RPMI7951 (cell line): ENCODE results near the gene DUSP12. TPM values are rescaled to one million over a fixed set of nuclear protein-coding genes. Genes with fewer than 3 reads are reported as not detected.
A peak's percentile ranks its signal among the peaks of the same experiment; 100 is the strongest.

Experiments
- DNase-seq: peaks from one replicate; pipeline ENCODE4 v3.0.0-alpha.2; 2012; ENCODE audit warnings: low read depth
- total RNA-seq: library from RNA; depleted of rRNA; stranded (reverse); fragments of >200 nt; shearing (Covaris generic); gene quantifications from 2 replicates; pipeline ENCODE4 v1.2.3, GENCODE V29; 2014

Gene DUSP12
- total RNA-seq, 1 experiment from 2014 or later: 45.9 TPM

DNA sequence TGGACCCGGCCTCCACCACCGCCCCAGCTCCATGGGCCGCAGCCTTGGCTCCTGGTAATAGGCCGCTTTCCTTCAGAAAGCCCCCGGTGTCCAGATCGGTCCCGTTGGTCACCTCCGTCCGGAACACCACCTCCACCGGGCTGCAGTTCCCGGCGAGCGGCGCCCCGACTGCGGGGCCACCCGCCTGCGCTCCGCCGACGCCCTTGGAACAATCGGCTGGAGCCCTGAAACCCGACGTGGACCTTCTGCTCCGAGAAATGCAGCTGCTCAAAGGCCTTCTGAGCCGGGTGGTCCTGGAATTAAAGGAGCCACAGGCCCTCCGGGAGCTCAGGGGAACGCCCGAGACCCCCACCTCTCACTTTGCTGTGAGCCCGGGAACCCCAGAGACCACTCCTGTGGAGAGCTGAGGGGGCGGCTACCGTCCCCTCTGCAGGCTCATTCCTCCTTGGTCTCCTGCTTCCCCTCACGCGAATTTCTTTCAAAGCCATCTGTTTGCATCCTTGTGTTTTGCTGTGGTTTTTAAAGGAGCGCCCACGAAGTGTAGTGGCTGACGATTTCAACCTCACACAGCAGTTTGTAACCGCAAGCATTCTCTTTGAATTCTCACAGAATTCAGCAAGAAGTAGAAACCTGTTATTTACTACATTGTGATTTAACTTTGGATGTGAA is 22.2 kb upstream of the DUSP12 start:
- DNase-seq: peak; percentile 85

DNA sequence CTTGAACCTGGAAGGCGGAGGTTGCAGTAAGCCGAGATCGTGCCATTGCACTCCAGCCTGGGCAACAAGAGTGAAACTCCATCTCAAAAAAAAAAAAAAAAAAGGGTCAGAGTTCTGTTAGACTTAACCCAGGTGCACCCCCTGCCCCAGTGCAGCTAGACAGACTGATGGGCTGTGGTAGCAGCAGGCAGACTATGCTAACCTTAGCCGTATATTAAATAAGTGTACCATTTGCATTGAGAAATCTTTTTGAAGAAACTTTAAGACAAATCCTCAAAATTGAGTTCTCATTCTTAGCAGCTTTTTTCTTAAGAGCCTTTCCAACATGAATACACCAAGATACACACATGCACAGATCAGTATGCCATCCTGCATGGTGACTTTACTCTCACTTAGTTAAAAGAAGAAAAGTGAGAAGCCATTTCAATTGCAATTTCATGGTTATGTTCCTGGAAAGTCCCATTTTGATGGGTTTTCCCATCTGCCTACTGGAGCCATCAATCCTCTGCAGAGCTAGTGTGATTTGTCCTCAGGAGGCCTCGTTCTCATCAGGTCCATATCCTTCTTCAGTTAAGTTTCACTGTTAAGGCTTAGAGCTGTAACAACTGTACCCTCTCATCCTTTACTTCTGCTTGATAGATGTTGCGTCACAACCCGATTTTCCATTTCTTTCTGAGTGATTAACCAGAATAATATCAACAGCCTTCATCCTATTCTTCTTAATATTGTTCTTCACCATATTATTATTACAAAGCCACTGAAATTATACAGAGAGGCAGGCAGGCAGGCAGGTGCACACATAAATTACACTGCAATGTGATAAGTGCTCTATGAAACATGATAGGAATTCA is 21.0 kb upstream of the DUSP12 start:
- DNase-seq: peak; percentile 61

DNA sequence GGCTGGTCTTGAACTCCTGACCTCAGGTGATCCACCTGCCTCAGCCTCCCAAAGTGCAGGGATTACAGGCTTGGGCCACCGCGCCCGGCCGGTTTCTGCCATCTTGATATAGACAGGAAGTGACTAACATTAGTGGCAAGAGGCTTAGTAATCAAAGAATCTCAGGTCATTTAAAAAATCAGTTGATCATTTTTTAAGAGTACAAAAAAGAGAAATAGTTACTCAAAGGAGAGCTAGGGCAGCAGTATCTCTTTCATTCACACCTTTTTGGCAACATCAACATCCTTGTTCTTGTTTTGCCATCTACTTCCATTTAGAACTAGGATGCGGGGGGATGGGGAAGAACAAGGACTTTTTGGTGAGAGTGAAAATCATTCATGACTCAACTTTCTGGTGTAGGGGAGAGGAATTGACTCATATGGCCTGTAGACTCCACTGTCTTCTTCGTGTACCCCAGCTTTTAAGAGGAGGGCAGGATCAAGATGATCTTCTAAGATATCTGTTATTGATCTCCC is 19.5 kb upstream of the DUSP12 start:
- DNase-seq: peak; percentile 79

GRCh38 chr1:161731241-161731640 is 18.3 kb upstream of the DUSP12 start:
- DNase-seq: no peak

DNA sequence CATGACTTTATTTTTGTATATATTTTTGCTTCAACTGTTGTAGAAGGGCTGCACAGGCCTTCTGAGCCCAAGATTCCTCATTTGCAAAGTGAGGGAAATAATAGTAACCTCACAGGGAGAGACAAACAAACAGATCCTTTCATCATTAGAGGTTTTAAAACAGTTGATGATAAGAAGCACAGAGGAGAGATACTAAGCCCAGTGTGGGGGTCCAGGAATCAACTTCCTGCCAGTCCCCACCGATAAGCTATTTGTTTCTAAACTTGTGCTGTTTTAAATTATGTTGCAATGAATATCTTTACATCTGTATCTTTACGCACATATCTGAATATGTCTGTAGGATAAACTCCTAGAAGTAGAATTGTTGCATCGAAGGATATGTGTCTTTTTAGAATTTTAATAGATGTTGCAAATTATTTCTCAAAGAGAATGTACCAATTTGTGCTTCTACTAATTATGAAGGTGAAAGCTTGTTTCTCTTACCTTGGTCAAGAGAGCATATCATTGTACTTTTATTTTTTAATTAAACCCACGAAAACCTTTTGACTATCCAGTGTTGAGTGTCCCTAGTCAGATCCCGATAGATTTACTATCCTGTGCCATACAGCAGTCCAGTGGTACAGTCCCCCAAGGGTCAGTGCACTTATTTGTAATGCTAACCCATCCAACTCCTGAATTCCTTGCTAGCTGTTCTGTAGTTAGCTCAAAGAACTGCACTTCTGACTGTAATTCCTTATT is 17.4 kb upstream of the DUSP12 start:
- no peak for DNase-seq

- peak; percentile 76 for DNase-seq
Measured at GRCh38 chr1:161733526-161733925, 16.1 kb upstream of the DUSP12 start.

DNA sequence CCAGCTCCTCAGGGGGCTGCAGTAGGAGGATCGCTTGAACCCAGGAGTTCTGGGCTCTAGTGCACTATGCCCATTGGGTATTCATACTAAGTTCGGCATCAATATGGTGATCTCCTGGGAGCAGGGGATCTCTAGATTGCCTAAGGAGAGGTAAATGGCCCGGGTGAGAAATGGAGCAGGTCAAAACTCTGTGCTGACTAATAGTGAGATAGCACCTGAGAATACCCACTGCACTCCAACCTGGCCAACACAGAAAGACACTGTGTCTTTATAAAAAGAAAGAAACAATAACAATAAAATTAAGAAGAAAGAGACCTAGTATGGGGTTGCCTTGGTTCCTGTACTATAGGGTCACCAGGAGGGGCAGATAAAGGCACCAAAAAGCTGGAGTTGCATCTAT is 13.7 kb upstream of the DUSP12 start:
- no peak for DNase-seq

GRCh38 chr1:161736335-161736969 is 13.1 kb upstream of the DUSP12 start:
- no peak for DNase-seq

- DNase-seq: no peak
Measured at GRCh38 chr1:161737625-161738024, 12.0 kb upstream of the DUSP12 start.

DNA sequence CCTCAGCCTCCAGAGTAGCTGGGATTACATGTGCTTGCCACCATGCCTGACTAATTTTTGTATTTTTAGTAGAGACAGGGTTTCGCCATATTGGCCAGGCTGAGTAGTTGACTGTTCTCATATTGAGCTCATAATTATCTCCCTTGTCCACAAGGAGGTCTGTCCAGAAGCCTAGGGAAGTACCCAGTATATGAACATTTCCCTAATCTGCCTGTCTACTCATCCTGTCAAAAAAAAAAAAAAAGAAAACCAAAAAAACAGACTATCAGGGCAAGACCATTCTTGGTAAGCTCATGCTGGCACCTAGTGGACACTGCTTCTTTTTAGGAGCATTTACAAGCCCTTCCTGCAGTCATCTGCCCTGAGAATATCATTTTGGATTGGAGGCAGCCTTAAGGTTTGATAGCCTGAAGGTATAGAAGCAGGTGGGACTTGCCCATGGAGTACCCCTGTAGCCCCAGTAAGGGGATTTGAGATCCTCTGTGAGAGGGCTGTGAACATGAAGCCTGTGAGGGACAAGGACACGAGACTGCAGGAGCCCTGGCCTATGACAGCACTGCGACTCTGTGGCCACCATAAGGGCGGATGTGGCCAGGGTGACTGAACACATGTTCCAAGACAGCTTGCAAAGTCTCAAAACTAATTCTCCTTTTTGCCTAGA is 10.8 kb upstream of the DUSP12 start:
- peak; percentile 80 for DNase-seq

GRCh38 chr1:161739865-161740566 is 9.6 kb upstream of the DUSP12 start:
- DNase-seq: no peak

- no peak for DNase-seq
Measured at GRCh38 chr1:161740921-161741320, 8.7 kb upstream of the DUSP12 start.

- DNase-seq: peak; percentile 79
Measured at GRCh38 chr1:161743231-161743630, 6.4 kb upstream of the DUSP12 start.

- no peak for DNase-seq
Measured at GRCh38 chr1:161747801-161748200, 1.8 kb upstream of the DUSP12 start.

GRCh38 chr1:161763522-161764098 is 14.0 kb downstream of the DUSP12 start:
- peak; percentile 23 for DNase-seq

GRCh38 chr1:161766102-161766981 is 16.8 kb downstream of the DUSP12 start, which contains the start of gene ATF6:
Gene ATF6, plus strand, starts transcription at chr1:161766320. Its CDS starts 41 bp downstream, at chr1:161766361.
- DNase-seq: peak; percentile 92

GRCh38 chr1:161768461-161768860 is 18.9 kb downstream of the DUSP12 start:
- no peak for DNase-seq

DNA sequence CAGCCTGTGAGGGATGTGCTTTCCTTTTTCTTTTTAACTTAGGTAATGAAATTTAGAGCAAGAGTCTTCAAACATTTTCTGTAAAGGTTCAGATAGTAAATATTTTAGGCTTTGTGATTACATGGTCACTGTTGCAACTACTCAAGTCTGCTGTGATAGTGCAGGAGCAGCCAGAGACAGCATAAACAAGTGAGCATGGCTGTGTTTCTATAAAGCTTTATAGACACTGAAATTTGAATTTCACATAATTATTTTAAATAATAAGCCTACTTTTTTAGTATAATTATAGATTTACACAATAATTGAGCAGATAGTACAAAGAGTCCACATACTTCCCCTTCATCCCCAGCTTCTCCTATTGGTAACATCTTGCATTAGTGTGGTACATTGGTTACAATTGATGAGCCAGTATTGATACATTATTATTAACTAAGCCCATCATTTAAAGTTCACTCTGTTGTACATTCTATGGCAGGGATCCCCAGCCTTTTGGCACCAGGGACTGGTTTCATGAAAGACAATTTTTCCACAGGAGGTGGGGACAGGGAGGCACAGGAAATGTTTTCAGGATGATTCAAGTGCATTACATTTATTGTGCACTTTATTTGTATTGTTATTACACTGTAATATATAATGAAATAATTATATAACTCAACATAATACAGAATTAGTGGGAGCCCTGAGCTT is 19.5 kb downstream of the DUSP12 start:
- DNase-seq: no peak
